Measurements from ENCODE around the gene MAL.

- TF ChIP-seq POLR2AphosphoS5 (IDR thresholded peaks at IDR 0.05; ENCODE audit: borderline replicate concordance, low read depth, low read length) = no peak
- TF ChIP-seq EZH2 (IDR thresholded peaks at IDR 0.05) = no peak
Measured at GRCh38 chr2:95007031-95007609, 18.4 kb upstream of the MAL start.
